T-helper 22 cell (primary cell): ENCODE results near the gene APBA3.

Experiments used
- DNase-seq: peaks from one replicate; pipeline ENCODE4 v3.0.0-alpha.2; 2020; ENCODE audit warnings: low read depth

APBA3 gene

GRCh38 chr19:3785938-3786824 lies 24.7 kb upstream of the APBA3 start, which contains the start of gene MATK:
Gene MATK (minus strand): TSS chr19:3786381. CDS start chr19:3785135, 1,246 bp downstream.
- no peak for DNase-seq

GRCh38 chr19:3785451-3785937 lies 24.0 kb upstream of the APBA3 start:
- DNase-seq: no peak

GRCh38 chr19:3784607-3785450 lies 23.3 kb upstream of the APBA3 start:
- DNase-seq: no peak

- DNase-seq: no peak
Observed at GRCh38 chr19:3783660-3784584, 22.4 kb upstream of the APBA3 start.

GRCh38 chr19:3782903-3783302 lies 21.4 kb upstream of the APBA3 start:
- DNase-seq: no peak

- DNase-seq: no peak
Observed at GRCh38 chr19:3782330-3782729, 20.8 kb upstream of the APBA3 start.

- DNase-seq: no peak
Observed at GRCh38 chr19:3781603-3782002, 20.1 kb upstream of the APBA3 start.

GRCh38 chr19:3780786-3781304 lies 19.4 kb upstream of the APBA3 start:
- no peak for DNase-seq

- DNase-seq: no peak
Observed at GRCh38 chr19:3778899-3779723, 17.6 kb upstream of the APBA3 start.

- no peak for DNase-seq
Observed at GRCh38 chr19:3778104-3778867, 16.8 kb upstream of the APBA3 start.

- no peak for DNase-seq
Observed at GRCh38 chr19:3776479-3777040, 15.1 kb upstream of the APBA3 start.

- DNase-seq: no peak
Observed at GRCh38 chr19:3775831-3776230, 14.3 kb upstream of the APBA3 start.

GRCh38 chr19:3775374-3775711 lies 13.9 kb upstream of the APBA3 start:
- DNase-seq: no peak

- no peak for DNase-seq
Observed at GRCh38 chr19:3774621-3775373, 13.3 kb upstream of the APBA3 start.

GRCh38 chr19:3773814-3774515 lies 12.5 kb upstream of the APBA3 start:
- DNase-seq: no peak

GRCh38 chr19:3771906-3772455 lies 10.5 kb upstream of the APBA3 start, which contains the start of gene RAX2:
Gene RAX2 (minus strand): TSS chr19:3772228. CDS start chr19:3771742, 486 bp downstream.
- no peak for DNase-seq

GRCh38 chr19:3771000-3771905 lies 9.8 kb upstream of the APBA3 start:
- no peak for DNase-seq
